PC-9 (cell line): Measurements from ENCODE around the gene TMPRSS9.

Experiments
- EZH2 ChIP-seq: fragments of 200-600 bp; sonication (generic); IDR thresholded peaks from 2 replicates; pipeline ENCODE4 v1.8.0; 2017; ENCODE audit warnings: antibody characterized with exemption, low read depth
- TF ChIP-seq, protein P1 (sequence below): fragments of 200-600 bp; sonication (generic); conservative IDR thresholded peaks from 2 replicates; pipeline ENCODE4 v1.6.1; 2017; ENCODE audit warnings: mixed run types, antibody characterized with exemption, mild to moderate bottlenecking, moderate library complexity

DNA sequence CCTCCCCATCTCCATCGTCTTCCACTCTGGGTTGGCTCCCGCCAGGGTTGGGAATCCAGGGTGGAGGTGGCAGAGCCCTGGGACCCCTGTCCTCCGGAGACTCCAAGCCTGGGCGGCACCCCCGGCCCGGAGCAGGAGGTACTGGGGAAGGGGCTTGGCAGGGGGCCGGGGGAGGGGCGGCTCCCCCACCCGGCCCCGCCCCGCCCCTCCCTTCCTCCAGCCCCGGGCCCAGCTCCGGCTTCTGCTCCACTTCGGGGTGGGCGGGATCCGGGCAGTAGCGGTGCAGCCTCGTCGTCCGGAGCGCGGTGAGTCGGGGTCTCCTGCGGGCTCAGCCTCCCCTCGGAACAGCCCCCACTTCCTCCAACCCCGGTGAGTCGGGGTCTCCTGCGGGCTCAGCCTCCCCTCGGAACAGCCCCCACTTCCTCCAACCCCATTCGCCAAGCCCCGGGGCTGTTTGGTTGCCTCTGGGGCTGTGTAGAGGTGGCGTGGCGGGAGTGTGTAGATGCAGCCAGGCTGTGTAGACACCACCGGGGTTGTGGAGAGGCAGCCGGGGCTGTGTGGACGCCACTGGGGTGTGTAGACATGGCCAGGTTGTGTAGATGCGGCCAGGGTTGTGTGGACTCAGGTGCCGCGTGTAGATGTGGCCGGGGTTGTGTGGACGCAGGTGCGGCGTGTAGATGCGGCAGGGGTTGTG lies at the start of gene TMPRSS9:
- TF ChIP-seq, protein P1, sequence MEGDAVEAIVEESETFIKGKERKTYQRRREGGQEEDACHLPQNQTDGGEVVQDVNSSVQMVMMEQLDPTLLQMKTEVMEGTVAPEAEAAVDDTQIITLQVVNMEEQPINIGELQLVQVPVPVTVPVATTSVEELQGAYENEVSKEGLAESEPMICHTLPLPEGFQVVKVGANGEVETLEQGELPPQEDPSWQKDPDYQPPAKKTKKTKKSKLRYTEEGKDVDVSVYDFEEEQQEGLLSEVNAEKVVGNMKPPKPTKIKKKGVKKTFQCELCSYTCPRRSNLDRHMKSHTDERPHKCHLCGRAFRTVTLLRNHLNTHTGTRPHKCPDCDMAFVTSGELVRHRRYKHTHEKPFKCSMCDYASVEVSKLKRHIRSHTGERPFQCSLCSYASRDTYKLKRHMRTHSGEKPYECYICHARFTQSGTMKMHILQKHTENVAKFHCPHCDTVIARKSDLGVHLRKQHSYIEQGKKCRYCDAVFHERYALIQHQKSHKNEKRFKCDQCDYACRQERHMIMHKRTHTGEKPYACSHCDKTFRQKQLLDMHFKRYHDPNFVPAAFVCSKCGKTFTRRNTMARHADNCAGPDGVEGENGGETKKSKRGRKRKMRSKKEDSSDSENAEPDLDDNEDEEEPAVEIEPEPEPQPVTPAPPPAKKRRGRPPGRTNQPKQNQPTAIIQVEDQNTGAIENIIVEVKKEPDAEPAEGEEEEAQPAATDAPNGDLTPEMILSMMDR: no peak
- no peak for TF ChIP-seq EZH2
